ENCODE data around the gene ADRA2C.

DNA sequence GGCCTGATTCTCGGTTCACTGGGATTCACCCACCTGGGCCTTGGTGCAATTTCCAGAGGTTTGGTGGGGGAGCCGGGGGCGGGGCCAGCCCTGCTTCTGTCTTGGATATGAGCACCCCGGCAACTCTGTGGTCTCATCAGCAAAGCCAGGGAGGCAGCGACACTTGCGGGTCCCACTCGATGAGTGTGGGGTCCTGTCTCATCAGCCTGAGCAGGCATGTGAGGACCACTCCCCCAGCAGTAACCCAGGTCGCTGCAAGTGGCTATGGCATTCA is 19.0 kb downstream of the ADRA2C start:
- TF ChIP-seq, protein P1, sequence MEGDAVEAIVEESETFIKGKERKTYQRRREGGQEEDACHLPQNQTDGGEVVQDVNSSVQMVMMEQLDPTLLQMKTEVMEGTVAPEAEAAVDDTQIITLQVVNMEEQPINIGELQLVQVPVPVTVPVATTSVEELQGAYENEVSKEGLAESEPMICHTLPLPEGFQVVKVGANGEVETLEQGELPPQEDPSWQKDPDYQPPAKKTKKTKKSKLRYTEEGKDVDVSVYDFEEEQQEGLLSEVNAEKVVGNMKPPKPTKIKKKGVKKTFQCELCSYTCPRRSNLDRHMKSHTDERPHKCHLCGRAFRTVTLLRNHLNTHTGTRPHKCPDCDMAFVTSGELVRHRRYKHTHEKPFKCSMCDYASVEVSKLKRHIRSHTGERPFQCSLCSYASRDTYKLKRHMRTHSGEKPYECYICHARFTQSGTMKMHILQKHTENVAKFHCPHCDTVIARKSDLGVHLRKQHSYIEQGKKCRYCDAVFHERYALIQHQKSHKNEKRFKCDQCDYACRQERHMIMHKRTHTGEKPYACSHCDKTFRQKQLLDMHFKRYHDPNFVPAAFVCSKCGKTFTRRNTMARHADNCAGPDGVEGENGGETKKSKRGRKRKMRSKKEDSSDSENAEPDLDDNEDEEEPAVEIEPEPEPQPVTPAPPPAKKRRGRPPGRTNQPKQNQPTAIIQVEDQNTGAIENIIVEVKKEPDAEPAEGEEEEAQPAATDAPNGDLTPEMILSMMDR (IDR thresholded peaks at IDR 0.05), result no peak
- TF ChIP-seq POLR2A (IDR thresholded peaks at IDR 0.05) (no peak), POLR2AphosphoS5 (IDR thresholded peaks at IDR 0.05) (no peak)
